Hypothalamus (tissue), 51 donors: ENCODE measurements around the gene ADGRG2.

Experiments used
- DNase-seq, 51 donors: peaks; one replicate each; lab custom pipeline; 2025; lab: John Stamatoyannopoulos, UW

Gene ADGRG2

DNA sequence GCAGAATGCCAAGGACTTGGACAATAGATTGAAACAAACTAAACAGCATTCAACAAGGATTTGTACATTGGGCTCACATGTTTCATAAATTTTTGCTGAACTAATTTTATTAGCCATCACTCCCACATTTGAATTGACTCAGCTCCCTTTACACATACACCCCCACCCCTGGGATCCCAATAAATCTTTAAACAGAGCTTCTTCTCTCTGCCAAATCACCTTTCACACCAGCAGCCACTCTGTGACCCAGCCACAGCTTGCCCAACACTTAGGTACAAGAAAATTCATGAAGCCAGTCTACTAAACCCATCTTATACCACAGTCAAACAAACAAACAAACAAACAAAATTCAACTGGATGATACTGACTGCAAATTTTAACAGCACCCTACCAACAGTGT is 159.9 kb downstream of the ADGRG2 start:
- no peak for DNase-seq

- DNase-seq: no peak
Observed at GRCh38 chrX:18961686-18962085, 160.6 kb downstream of the ADGRG2 start.

DNA sequence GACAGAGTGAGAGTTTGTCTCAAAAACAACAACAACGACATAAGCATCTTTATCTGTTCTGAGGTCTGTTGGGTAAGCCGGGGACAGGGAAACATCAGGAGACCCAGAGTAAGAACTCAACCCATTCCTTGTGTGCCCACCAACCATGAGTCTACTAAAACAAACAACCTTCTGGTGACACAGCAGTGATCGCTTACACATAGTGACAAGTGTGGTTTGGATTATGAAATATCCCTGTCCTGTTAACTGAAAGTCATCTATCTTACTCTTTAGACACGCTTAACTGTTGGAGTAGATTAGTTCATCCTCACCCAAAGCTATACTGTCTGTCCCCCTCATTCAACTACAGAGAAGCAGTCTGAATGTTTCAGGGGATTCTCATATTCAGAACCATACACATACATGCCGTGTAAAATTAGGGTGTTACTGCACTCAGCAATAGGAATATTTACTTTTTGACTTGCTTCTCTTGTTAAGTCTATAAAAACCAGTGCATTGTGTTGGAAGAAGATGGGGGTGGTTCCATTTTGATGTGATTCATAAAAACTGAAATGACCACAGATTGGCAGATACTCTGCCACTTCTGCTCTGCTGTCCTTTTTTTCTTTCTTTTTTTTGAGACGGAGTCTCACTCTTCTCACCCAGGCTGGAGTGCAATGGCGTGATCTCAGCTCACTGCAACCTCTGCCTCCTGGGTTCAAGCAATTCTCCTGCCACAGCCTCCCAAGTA is 165.8 kb downstream of the ADGRG2 start:
- DNase-seq: no peak

GRCh38 chrX:18955676-18956075 is 166.6 kb downstream of the ADGRG2 start:
- DNase-seq: no peak

GRCh38 chrX:18951032-18951431 is 171.2 kb downstream of the ADGRG2 start:
- DNase-seq: no peak

DNA sequence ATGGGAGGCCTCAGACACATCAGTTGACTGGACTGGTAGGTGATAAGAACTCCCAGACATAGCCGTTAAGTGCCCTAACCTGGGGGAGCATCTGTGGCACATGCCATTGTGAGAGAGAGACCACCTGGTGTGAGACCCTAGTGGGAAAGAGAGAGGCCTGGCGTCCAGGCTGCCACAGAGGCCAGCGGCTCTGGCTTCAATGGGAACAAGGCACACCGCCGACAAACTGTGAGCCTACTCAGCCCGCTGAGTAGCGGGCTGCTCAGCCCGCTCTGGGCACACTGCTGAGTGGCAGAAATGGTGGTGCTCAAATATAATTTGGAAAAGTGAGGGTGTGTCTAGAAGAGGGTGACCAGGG is 172.3 kb downstream of the ADGRG2 start:
- DNase-seq: no peak

GRCh38 chrX:18949291-18949943 is 172.9 kb downstream of the ADGRG2 start:
- DNase-seq: no peak

- no peak for DNase-seq
Observed at GRCh38 chrX:18946611-18947010, 175.7 kb downstream of the ADGRG2 start.

DNA sequence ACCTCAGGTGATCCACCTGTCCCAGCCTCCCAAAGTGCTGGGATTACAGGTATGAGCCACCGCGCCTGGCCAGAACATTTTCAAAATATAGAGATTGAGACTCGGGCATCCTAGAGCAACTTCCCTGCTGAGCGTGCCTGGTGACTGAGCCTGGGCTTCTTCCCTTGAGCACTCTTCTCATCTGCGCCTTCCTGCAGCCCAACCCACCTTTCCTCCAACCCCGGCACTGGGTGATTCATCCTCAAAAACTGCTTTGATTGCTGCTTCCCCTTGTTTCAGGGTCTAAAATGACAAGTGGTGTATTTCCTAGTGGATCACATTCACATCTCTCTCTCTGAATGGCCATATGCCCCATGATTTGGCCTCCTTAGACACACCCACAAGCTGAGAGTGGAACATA is 176.1 kb downstream of the ADGRG2 start:
- no peak for DNase-seq

- DNase-seq: no peak
Observed at GRCh38 chrX:18945483-18945882, 176.8 kb downstream of the ADGRG2 start.

DNA sequence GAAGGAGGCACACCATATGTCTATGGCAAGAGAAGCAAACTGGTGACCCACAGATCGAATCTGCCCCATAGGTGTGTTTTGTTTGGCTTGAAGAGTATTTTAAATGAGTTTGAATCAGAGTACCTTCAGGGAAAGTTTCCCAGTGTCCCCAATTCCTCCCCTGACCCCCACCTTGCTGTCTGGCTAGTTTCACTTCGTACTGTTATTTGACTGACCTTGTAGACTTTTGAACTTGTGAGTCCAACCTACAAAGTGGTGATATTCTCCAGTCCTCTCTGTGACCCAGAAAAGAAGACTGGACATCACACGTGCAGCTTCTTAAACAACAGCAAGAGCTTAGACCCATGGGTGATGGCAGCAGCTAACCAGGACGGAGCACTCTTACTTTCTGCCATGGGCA is 177.8 kb downstream of the ADGRG2 start:
- DNase-seq: no peak

- no peak for DNase-seq
Observed at GRCh38 chrX:18941896-18942295, 180.4 kb downstream of the ADGRG2 start.
